Fibroblast of skin of back (primary cell): ENCODE results near the gene BCL10.

Source experiments
- DNase-seq: peaks from one replicate; pipeline ENCODE4 v3.0.0-alpha.2; 2013

The BCL10 gene

GRCh38 chr1:85219853-85220610, 56.4 kb downstream of the BCL10 start:
- DNase-seq = no peak

GRCh38 chr1:85216697-85217096, 59.7 kb downstream of the BCL10 start:
- DNase-seq = no peak
